ENCODE results near the gene TRAIP.
"Not testable (repeated sequence)": the region's sequence is repeated elsewhere in the genome, so short reads cannot be mapped to it uniquely, and the experiment has no call there.

The TRAIP gene

GRCh38 chr3:49792371-49793150 is 63.8 kb downstream of the TRAIP start:
- no peak for DNase-seq (ENCODE audit: low read depth in 2 of 2, low spot score in 1 of 2)

- no peak for DNase-seq (ENCODE audit: low read depth in 2 of 2, low spot score in 1 of 2)
These were observed 64.8 kb downstream of the TRAIP start for GRCh38 chr3:49791571-49791970.

GRCh38 chr3:49790626-49791411 is 65.5 kb downstream of the TRAIP start:
- DNase-seq (ENCODE audit: low read depth in 2 of 2, low spot score in 1 of 2) = no peak

GRCh38 chr3:49788056-49788455 is 68.3 kb downstream of the TRAIP start:
- DNase-seq (ENCODE audit: low read depth in 2 of 2, low spot score in 1 of 2) = no peak

DNA sequence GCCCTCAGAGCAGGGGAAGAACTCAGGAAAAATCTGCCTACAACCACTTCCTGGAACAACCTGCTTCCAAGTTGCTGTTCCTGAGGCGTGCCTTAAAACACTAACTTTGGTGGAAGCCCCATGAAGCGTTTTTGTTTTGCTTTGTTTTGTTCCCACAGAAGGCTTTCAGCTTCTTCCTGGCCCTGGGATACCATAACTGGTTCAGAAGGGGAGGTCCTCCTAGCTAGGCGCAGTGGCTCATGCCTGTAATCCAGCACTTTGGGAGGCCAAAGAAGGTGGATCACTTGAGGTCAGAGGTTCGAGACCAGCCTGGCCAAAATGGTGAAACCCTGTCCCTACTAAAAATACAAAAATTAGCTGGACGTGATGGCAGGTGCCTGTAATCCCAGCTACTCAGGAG is 68.8 kb downstream of the TRAIP start:
- DNase-seq (ENCODE audit: low read depth in 2 of 2, low spot score in 1 of 2) = no peak

DNA sequence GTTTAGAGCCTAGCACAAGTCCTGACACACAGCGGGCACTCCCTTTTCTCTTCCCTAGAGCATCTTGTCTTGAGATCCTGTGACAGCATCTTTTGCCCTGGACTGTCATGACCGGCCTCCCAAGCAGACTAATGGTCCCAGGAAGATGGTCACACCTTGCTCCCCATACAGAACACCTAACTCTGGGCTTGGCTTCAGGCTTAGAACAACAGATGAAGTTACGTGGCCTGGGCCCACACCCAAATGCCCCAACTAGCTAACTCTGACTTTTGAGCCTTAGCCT is 69.2 kb downstream of the TRAIP start:
- no peak for DNase-seq (ENCODE audit: low read depth in 2 of 2, low spot score in 1 of 2)

GRCh38 chr3:49786357-49787181 is 69.8 kb downstream of the TRAIP start, which contains the start of gene IP6K1:
Gene IP6K1 (minus strand): TSS chr3:49786542. CDS start chr3:49748040, 38,502 bp downstream.
- DNase-seq (ENCODE audit: low read depth in 2 of 2, low spot score in 1 of 2) = peak; percentile 98 to 99

GRCh38 chr3:49785565-49786356 is 70.6 kb downstream of the TRAIP start:
- no peak for DNase-seq (ENCODE audit: low read depth in 2 of 2, low spot score in 1 of 2)

- DNase-seq (ENCODE audit: low read depth in 2 of 2, low spot score in 1 of 2) = not testable (repeated sequence)
These were observed 74.1 kb downstream of the TRAIP start for GRCh38 chr3:49782277-49782676.

- no peak for DNase-seq (ENCODE audit: low read depth in 2 of 2, low spot score in 1 of 2)
These were observed 74.8 kb downstream of the TRAIP start for GRCh38 chr3:49781415-49782199.

- not testable (repeated sequence) for DNase-seq (ENCODE audit: low read depth in 2 of 2, low spot score in 1 of 2)
These were observed 75.4 kb downstream of the TRAIP start for GRCh38 chr3:49780975-49781365.

DNA sequence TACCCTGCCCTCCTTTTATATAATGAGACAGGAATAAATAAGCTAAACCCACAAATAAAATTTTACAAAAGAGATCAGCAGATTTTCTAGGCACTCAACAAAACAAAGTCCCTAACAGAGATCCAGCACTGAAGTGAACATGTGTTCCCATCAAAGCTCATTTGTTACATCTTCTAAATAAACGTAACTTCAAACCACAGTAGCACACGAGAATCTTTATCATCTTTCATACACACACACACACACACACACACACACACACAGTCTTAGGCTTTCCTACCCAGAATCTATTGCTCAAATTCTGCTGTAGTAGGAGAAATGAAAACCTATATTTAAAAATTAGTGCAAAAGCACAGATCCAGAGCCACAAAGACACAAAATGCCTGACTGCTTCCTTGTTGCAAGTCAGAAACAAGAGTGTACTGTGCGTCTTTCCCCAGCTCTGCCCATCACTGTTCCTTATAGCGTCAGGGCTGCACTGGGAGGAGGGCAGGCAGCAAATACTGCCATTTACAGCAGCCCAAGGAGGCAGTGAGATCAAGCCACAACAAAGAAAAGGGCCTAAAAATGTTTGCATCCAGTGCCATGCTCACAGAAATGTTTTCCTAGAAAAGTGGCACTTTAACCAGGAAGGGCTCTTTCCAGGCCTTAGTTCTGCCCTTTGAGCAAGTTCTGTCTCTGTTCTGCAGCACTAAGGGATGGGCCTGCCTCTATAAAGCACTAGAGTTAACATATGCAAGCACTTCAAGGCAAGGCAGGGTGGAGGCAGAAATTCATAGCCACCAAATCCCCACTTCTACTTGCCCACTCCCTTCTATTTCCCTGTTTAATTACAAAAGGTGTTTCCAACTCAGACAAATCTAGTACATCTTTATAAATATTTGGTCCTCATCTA is 76.0 kb downstream of the TRAIP start:
- no peak for DNase-seq (ENCODE audit: low read depth in 2 of 2, low spot score in 1 of 2)

DNA sequence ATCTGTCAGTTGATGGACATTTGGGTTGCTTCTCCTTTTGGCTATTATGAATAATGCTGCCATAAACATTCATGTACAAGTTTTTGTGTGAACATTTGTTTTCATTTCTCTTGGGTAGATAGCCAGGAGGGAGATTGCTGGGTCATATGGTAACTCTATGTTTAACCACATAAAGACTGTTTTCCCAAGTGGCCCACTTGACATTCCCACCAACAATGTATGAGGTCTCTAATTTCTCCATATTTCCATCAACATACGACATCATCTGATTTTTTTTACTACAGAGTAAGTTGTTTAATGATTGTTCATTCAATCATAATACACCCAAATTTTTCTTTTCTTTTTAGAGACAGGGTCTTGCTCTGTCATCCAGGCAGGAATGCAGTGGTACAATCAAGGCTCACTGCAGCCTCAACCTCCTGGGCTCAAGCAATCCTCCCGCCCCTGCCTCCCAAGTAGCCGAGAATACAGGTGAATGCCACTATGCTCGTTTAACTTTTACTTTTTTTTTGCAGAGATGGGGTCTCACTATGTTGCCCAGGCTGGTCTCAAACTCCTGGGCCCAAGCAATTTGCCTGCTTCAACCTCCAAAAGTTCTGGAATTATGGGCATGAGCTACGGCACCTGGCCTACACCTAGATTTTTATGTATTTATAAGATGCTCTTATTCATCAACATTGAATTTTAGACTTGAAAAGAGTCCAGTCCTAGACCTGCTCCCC is 76.8 kb downstream of the TRAIP start:
- no peak for DNase-seq (ENCODE audit: low read depth in 2 of 2, low spot score in 1 of 2)

Measured in stimulated activated CD8-positive, alpha-beta memory T cell treated with anti-CD3 and anti-CD28 coated beads, Interleukin-4, amount 100 ng/mL, for 1 hour (primary cell).